Mesodermal cell (in vitro differentiated cells): ENCODE measurements around the gene PALM3.

Experiments used
- H3K27ac ChIP-seq: 2 replicates; pipeline ENCODE4 v1.7.0; 2013; ENCODE audit warnings: mild to moderate bottlenecking, low read depth, low read length, moderate library complexity; ENCODE audit not compliant: severe bottlenecking
- H3K36me3 ChIP-seq: 2 replicates; pipeline ENCODE4 v1.7.1; 2013; ENCODE audit warnings: mild to moderate bottlenecking, low read length, moderate library complexity; ENCODE audit not compliant: control insufficient read depth, insufficient read depth
- H3K4me1 ChIP-seq: one replicate; pipeline ENCODE4 v1.7.1; 2013; ENCODE audit warnings: mild to moderate bottlenecking, low read length; ENCODE audit not compliant: insufficient read depth, control insufficient read depth, poor library complexity, severe bottlenecking
- H3K4me3 ChIP-seq: 2 replicates; pipeline ENCODE4 v1.7.0; 2013; ENCODE audit warnings: low read length, control low read depth, mild to moderate bottlenecking; ENCODE audit not compliant: insufficient read depth, poor library complexity, severe bottlenecking; ENCODE audit errors: extremely low read depth
- H3K9me3 ChIP-seq: 2 replicates; pipeline ENCODE4 v1.7.1; 2013; ENCODE audit warnings: mild to moderate bottlenecking, low read length, moderate library complexity; ENCODE audit not compliant: control insufficient read depth
- WGBS, 2 experiments: methylation state at CpG; one replicate each; pipeline ENCODE4 v1.1.5; 2013; ENCODE audit warnings: missing lambda C conversion rate in 2 of 2; ENCODE audit not compliant: insufficient coverage in 2 of 2; 5-methylcytosine and 5-hydroxymethylcytosine counted together

Gene PALM3

DNA sequence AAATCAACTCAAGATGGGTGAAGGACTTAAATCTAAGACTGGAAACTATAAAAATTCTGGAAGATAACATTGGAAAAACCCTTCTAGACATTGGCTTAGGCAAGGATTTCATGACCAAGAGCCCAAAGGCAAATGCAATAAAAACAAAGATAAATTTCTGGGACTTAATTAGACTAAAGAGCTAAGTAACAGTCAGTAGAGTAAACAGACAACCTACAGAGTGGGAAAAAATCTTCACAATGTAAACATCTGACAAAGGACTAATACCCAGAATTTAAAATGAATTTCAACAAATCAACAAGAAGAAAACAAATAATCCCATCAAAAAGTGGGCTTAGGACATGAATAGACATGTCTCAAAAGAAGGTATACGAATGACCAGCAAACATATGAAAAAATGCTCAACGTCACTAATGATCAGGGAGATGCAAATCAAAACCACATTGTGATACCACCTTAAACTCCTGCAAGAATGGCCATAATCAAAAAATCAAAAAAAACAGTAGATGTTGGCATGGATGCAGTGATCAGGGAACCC is 49.4 kb downstream of the PALM3 start:
- Histone ChIP-seq H3K36me3 (no peaks in the 10 kb centered on the region), H3K4me3 (no peak overlapping the region), H3K4me1 (no peaks in the 10 kb centered on the region), H3K27ac (no peak overlapping the region), H3K9me3 (peaks cover 4% of the 10 kb centered on the region)
- WGBS, 2 experiments, result no CpG with 5 or more reads among the region's 2 CpGs

DNA sequence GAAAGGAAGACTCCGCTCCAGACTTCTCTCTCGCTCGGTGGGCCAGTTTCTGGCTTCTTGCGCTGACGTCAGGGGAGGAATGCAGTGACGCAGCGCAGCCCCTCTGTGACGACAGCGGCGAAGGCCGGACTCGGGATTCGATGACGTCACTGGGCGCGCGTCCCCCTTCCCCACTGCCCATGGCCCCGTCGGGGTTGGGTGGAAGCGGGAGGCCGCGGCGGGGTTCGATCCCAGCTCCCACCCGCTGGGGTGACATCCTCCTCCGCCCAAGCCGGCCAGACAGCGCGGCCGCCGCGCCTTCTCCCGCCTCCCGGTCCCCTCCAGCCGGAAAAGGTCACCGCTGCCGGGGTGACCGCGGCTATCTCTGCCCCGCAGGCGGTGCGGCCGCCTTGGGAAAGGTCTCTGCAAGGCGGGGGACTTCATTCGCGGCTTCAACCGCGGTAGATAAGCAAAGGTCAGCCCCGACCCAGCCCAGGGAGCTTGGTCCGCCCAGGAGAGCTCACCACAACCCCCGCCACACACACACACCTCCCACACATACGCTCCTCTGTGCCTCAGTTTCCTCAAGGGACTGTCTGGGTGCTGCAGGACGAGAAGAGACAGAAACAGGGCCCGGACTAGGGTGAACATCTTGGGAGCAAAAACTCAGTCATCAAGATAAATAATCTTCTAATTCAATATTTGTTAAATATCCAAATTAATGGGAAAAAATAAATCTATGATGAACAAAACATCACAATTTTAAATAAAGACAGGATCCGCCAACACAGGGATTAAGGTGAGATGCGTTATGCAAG is 54.9 kb downstream of the PALM3 start:
- Histone ChIP-seq H3K36me3 (no peaks in the 10 kb centered on the region), H3K9me3 (no peaks in the 10 kb centered on the region)
- WGBS, 2 experiments, result 1 to 2% methylated on average over 30 to 37 of the region's 56 CpGs

GRCh38 chr19:14006085-14006765 is 55.7 kb downstream of the PALM3 start, which contains the start of gene RFX1:
Gene RFX1, minus strand, starts transcription at chr19:14006320. Its CDS starts 12,477 bp downstream, at chr19:13993843.
- H3K4me3 ChIP-seq, result peak within 1 kb of the TSS; percentile 63
- no peaks in the 10 kb centered on the region for H3K9me3 ChIP-seq
- 0% methylated on average over 36 to 42 of the region's 58 CpGs for WGBS, 2 experiments
- H3K27ac ChIP-seq, result peak within 1 kb of the TSS; percentile 100
- no peaks in the 10 kb centered on the region for H3K4me1 ChIP-seq
- no peaks in the 10 kb centered on the region for H3K36me3 ChIP-seq

More for the DNA sequence above, 54.9 kb downstream of the PALM3 start:
- peak overlapping the region; percentile 100 for H3K27ac ChIP-seq
- no peaks in the 10 kb centered on the region for H3K4me1 ChIP-seq
- peak overlapping the region; percentile 63 for H3K4me3 ChIP-seq

GRCh38 chr19:14005349-14006084 is 56.4 kb downstream of the PALM3 start:
- Histone ChIP-seq H3K4me1 (no peaks in the 10 kb centered on the region), H3K4me3 (peak overlapping the region; percentile 63), H3K36me3 (no peaks in the 10 kb centered on the region), H3K9me3 (no peaks in the 10 kb centered on the region), H3K27ac (peak overlapping the region; percentile 100)
- WGBS, 2 experiments, result 17 to 100% methylated on average over 4 to 24 of the region's 50 CpGs

GRCh38 chr19:14004619-14005348 is 57.1 kb downstream of the PALM3 start:
- H3K4me3 ChIP-seq, result no peak overlapping the region
- peak overlapping the region; percentile 100 for H3K27ac ChIP-seq
- WGBS, 2 experiments, result 87% methylated on average over 12 to 13 of the region's 14 CpGs
- peaks cover 7% of the 10 kb centered on the region for H3K36me3 ChIP-seq
- no peaks in the 10 kb centered on the region for H3K4me1 ChIP-seq
- H3K9me3 ChIP-seq, result peaks cover 6% of the 10 kb centered on the region
